K562 (cell line): ENCODE measurements around the gene COQ3. TPM values are rescaled to one million over a fixed set of nuclear protein-coding genes. Genes with fewer than 3 reads are reported as not detected.
A peak's percentile ranks its signal among the peaks of the same experiment; 100 is the strongest.

Source experiments
- BHLHE40 ChIP-seq: IDR thresholded peaks from 2 replicates; pipeline ENCODE4 v1.6.1; 2011; ENCODE audit warnings: low read length, improper control_type of control experiment
- BRD4 ChIP-seq: fragments of 200-600 bp; sonication (generic); IDR thresholded peaks from 2 replicates; pipeline ENCODE4 v1.6.1; 2017; ENCODE audit warnings: inconsistent platforms
- E2F5 ChIP-seq: sonication (generic); formaldehyde crosslinking; IDR thresholded peaks from 2 replicates; pipeline ENCODE4 v1.8.0; 2022; ENCODE audit warnings: mild to moderate bottlenecking, missing genetic modification reagents
- EP400 ChIP-seq: fragments of 450-650 bp; IDR thresholded peaks from 2 replicates; pipeline ENCODE4 v1.6.1; 2017; ENCODE audit warnings: antibody characterized with exemption, mild to moderate bottlenecking, moderate library complexity
- ESRRB ChIP-seq: fragments of 250-450 bp; sonication (Bioruptor Pico); IDR thresholded peaks from 2 replicates; pipeline ENCODE4 v1.5.0; 2020; ENCODE audit warnings: mild to moderate bottlenecking, moderate library complexity, borderline replicate concordance
- ETS1 ChIP-seq: conservative IDR thresholded peaks from 2 replicates; pipeline ENCODE4 v1.6.1; 2011; ENCODE audit warnings: low read depth, mild to moderate bottlenecking, low read length; ENCODE audit not compliant: control insufficient read depth
- GABPB1 ChIP-seq: sonication (generic); formaldehyde crosslinking; IDR thresholded peaks from 2 replicates; pipeline ENCODE4 v1.8.0; 2022; ENCODE audit warnings: mild to moderate bottlenecking, missing genetic modification reagents
- NCOR1 ChIP-seq: fragments of 450-650 bp; IDR thresholded peaks from 2 replicates; pipeline ENCODE4 v1.6.1; 2016; ENCODE audit warnings: mild to moderate bottlenecking, moderate library complexity
- NR2F6 ChIP-seq: fragments of 450-650 bp; formaldehyde crosslinking; IDR thresholded peaks from 2 replicates; pipeline ENCODE4 v1.4.0; 2020; ENCODE audit warnings: mild to moderate bottlenecking
- RB1 ChIP-seq: fragments of 450-650 bp; IDR thresholded peaks from 2 replicates; pipeline ENCODE4 v1.6.1; 2017; ENCODE audit warnings: low read depth, mild to moderate bottlenecking
- RBFOX2 ChIP-seq: fragments of 200-400 bp; formaldehyde crosslinking; IDR thresholded peaks from 2 replicates; pipeline ENCODE4 v1.6.1; 2017; ENCODE audit warnings: low read depth, mild to moderate bottlenecking, low read length, moderate library complexity
- SMAD4 ChIP-seq: fragments of 250-450 bp; sonication (Bioruptor Pico); conservative IDR thresholded peaks from 2 replicates; pipeline ENCODE4 v1.8.0; 2021; ENCODE audit warnings: inconsistent platforms, mild to moderate bottlenecking, moderate library complexity
- STAG1 ChIP-seq: sonication (generic); formaldehyde crosslinking; IDR thresholded peaks from 2 replicates; pipeline ENCODE4 v1.5.0; 2020; ENCODE audit warnings: missing genetic modification reagents, borderline replicate concordance
- TBL1XR1 ChIP-seq, 2 experiments: IDR thresholded peaks; 2 replicates each; pipeline ENCODE4 v1.6.1; 2012; ENCODE audit warnings: improper control_type of control experiment in 2 of 2, low read length in 2 of 2, mild to moderate bottlenecking in 1 of 2
- THRAP3 ChIP-seq: fragments of 450-650 bp; IDR thresholded peaks from 2 replicates; pipeline ENCODE4 v1.6.1; 2016; ENCODE audit warnings: mild to moderate bottlenecking, inconsistent platforms, borderline replicate concordance
- ZC3H4 ChIP-seq: sonication (generic); formaldehyde crosslinking; IDR thresholded peaks from 2 replicates; pipeline ENCODE4 v1.9.0; 2021; ENCODE audit warnings: missing genetic modification reagents, borderline replicate concordance
- ZKSCAN8 ChIP-seq: fragments of 200-800 bp; sonication (Bioruptor generic); IDR thresholded peaks from 2 replicates; pipeline ENCODE4 v1.6.1; 2016; ENCODE audit warnings: missing genetic modification characterization, missing compliant biosample characterization
- ZNF121 ChIP-seq: sonication (generic); formaldehyde crosslinking; conservative IDR thresholded peaks from 2 replicates; pipeline ENCODE4 v1.8.0; 2022; ENCODE audit warnings: missing genetic modification reagents
- ZNF143 ChIP-seq: sonication (generic); formaldehyde crosslinking; IDR thresholded peaks from 2 replicates; pipeline ENCODE4 v1.9.0; 2022; ENCODE audit warnings: mild to moderate bottlenecking, missing genetic modification reagents
- ZNF224 ChIP-seq: sonication (generic); formaldehyde crosslinking; IDR thresholded peaks from 2 replicates; pipeline ENCODE4 v1.8.0; 2022; ENCODE audit warnings: mild to moderate bottlenecking, missing genetic modification reagents
- ZNF408 ChIP-seq: fragments of 250-450 bp; sonication (Bioruptor Pico); IDR thresholded peaks from 2 replicates; pipeline ENCODE4 v1.4.0; 2020; ENCODE audit warnings: low read depth, mild to moderate bottlenecking, moderate library complexity
- ZNF707 ChIP-seq: fragments of 250-450 bp; sonication (Bioruptor Pico); conservative IDR thresholded peaks from 2 replicates; pipeline ENCODE4 v1.8.0; 2022; ENCODE audit warnings: inconsistent platforms, mild to moderate bottlenecking, moderate library complexity
- ZNF717 ChIP-seq: fragments of 250-450 bp; sonication (Bioruptor Pico); IDR thresholded peaks from 2 replicates; pipeline ENCODE4 v1.5.0; 2021
- ZNF785 ChIP-seq: fragments of 250-450 bp; sonication (Bioruptor Pico); IDR thresholded peaks from 2 replicates; pipeline ENCODE4 v1.4.0; 2020; ENCODE audit warnings: mild to moderate bottlenecking
- polyA plus RNA-seq, 8 experiments: library from polyadenylated mRNA; depleted of rRNA in 4 of 8; stranded (reverse) in 5 of 8; unstranded in 3 of 8; fragments of >200 nt; fragmentation: Nextera tagmentation in 2 of 8; fragmentation: Illumina TruSeq in 1 of 8; extraction: Ambion mirVana in 2 of 8; extraction: Trizol in 1 of 8; gene quantifications; 2 replicates each; pipeline versions ENCODE4 v1.2.1 to v1.2.3, GENCODE V29; 2011 to 2014; ENCODE audit warnings: inconsistent platforms in 1 of 8, missing spikeins in 1 of 8
- total RNA-seq, 7 experiments: library from RNA; depleted of rRNA in 6 of 7; stranded (reverse); fragments of >200 nt in 6 of 7; fragmentation: Illumina TruSeq in 2 of 7; extraction: Trizol in 2 of 7; gene quantifications; 2 replicates each; pipeline versions ENCODE4 v1.2.1 to v1.2.3, GENCODE V29; 2011 to 2021; ENCODE audit warnings: low replicate concordance in 1 of 7

COQ3 gene
- total and polyA plus RNA-seq, 9 of the 15 experiments (the other 6 are each of a cell fraction or from before 2014, with no cell fraction given), result 16.9 to 137 (median 33.9) TPM

GRCh38 chr6:99425647-99426450 lies 31.9 kb upstream of the COQ3 start (continued):
- TF ChIP-seq ESRRB (CRISPR knock-in tag), result no peak
- TF ChIP-seq GABPB1 (CRISPR knock-in tag), result no peak
- TF ChIP-seq ETS1, result no peak
- no peak for TF ChIP-seq STAG1 (CRISPR knock-in tag)
- no peak for TF ChIP-seq BRD4
- TF ChIP-seq TBL1XR1 (IDR thresholded peaks at IDR 0.05; ENCODE audit: low read length in 2 of 2), result no peak
- no peak for TF ChIP-seq ZNF717 (CRISPR knock-in tag)
- no peak for TF ChIP-seq NR2F6 (CRISPR knock-in tag)
- no peak for TF ChIP-seq ZNF224
- 0 out of 2 replicates have a peak, but pooled peaks have one; percentile 11 for TF ChIP-seq ZKSCAN8 (CRISPR knock-in tag)
- 0 out of 2 replicates have a peak, but pooled peaks have one; percentile 1 for TF ChIP-seq RB1
- no peak for TF ChIP-seq ZNF143 (CRISPR knock-in tag)
- peak; percentile 57 for TF ChIP-seq RBFOX2
- TF ChIP-seq E2F5 (CRISPR knock-in tag), result no peak
- 0 out of 2 replicates have a peak, but pooled peaks have one; percentile 27 for TF ChIP-seq BHLHE40
- TF ChIP-seq ZNF121, result no peak
- TF ChIP-seq ZNF785 (CRISPR knock-in tag), result no peak
- TF ChIP-seq ZC3H4 (CRISPR knock-in tag), result no peak
- TF ChIP-seq ZNF408 (CRISPR knock-in tag), result no peak
- no peak for TF ChIP-seq ZNF707 (CRISPR knock-in tag)
- no peak for TF ChIP-seq THRAP3
- no peak; the same call in 1 of the 2 replicates for TF ChIP-seq EP400
- peak; percentile 35 for TF ChIP-seq NCOR1
- TF ChIP-seq SMAD4, result peak; percentile 67
